Sigmoid colon (tissue), 7 donors: ENCODE data around the gene TMEM43. TPM values are rescaled to one million over a fixed set of nuclear protein-coding genes. Genes with fewer than 3 reads are reported as not detected.

Experiments
- DNase-seq: peaks from one replicate; pipeline ENCODE4 v3.0.0-alpha.2; 2019
- H3K27ac ChIP-seq, 4 donors: fragments of 200-600 bp; sonication (generic); one replicate each; pipeline ENCODE4 v1.5.1; 2016 to 2019; ENCODE audit warnings: mild to moderate bottlenecking in 1 of 4
- H3K27me3 ChIP-seq, 3 donors: fragments of 200-600 bp; sonication (generic); one replicate each; pipeline ENCODE4 v1.5.1; 2019; ENCODE audit warnings: mild to moderate bottlenecking in 1 of 3
- H3K36me3 ChIP-seq, 4 donors: fragments of 200-600 bp; sonication (generic); one replicate each; pipeline ENCODE4 v1.5.1; 2016 to 2019
- H3K4me1 ChIP-seq, 4 donors: fragments of 200-600 bp; sonication (generic); one replicate each; pipeline ENCODE4 v1.5.1; 2017 to 2019
- H3K4me3 ChIP-seq, 4 donors: fragments of 200-600 bp; sonication (generic); one replicate each; pipeline ENCODE4 v1.5.1; 2017 to 2019; ENCODE audit warnings: mild to moderate bottlenecking in 2 of 4, moderate library complexity in 1 of 4
- H3K9me3 ChIP-seq, 4 donors: fragments of 200-600 bp in 3 of 4; sonication (generic) in 3 of 4; one replicate each; pipeline versions ENCODE4 v1.5.1 to v1.6.1; 2013 to 2019
- EP300 ChIP-seq, 4 donors: sonication (generic); formaldehyde crosslinking; IDR thresholded peaks; one replicate each; pipeline ENCODE4 v1.6.1; 2017; ENCODE audit warnings: antibody characterized with exemption in 4 of 4
- POLR2A ChIP-seq, 2 donors: fragments of 450-650 bp; IDR thresholded peaks; one replicate each; pipeline ENCODE4 v1.6.1; 2016; ENCODE audit warnings: antibody characterized with exemption in 2 of 2, mild to moderate bottlenecking in 2 of 2, moderate library complexity in 2 of 2
- POLR2AphosphoS5 ChIP-seq, 4 donors: sonication (generic); formaldehyde crosslinking; IDR thresholded peaks; one replicate each; pipeline ENCODE4 v1.6.1; 2017; ENCODE audit warnings: antibody characterized with exemption in 4 of 4
- WGBS, 2 donors: extraction: QIAGEN DNeasy Blood & Tissue Kit; methylation state at CpG; one replicate each; pipeline ENCODE4 v1.1.7; 2013; 5-methylcytosine and 5-hydroxymethylcytosine counted together
- intact Hi-C: fragments of 100-400 bp; cut with DNase I; formaldehyde crosslinking; loops from one replicate; pipeline ENCODE4 v1.15.1; 2023
- polyA plus RNA-seq, 3 donors: library from polyadenylated mRNA; stranded (reverse); fragments of 200-250 nt; gene quantifications; one replicate each; pipeline ENCODE4 v1.2.3, GENCODE V29; 2013
- total RNA-seq, 4 donors: library from RNA; depleted of rRNA; stranded (reverse); fragments of >200 nt; gene quantifications; one replicate each; pipeline ENCODE4 v1.1.0, GENCODE V29; 2016
- TF ChIP-seq, protein P1 (sequence below), 4 experiments: fragments of 450-650 bp in 3 of 4; fragments of 200-600 bp in 1 of 4; IDR thresholded peaks; one replicate each; pipeline ENCODE4 v1.5.1; 2016 to 2019; ENCODE audit warnings: antibody characterized with exemption in 4 of 4, mild to moderate bottlenecking in 3 of 4, moderate library complexity in 2 of 4
- donor health status: healthy with polysubstance abuse.
- donor health status: Bipolar disorder and iron deficiency.
- donor health status: healthy.

Gene TMEM43
- total and polyA plus RNA-seq, 7 donors: 6.0 to 88.3 (median 68.0) TPM

DNA sequence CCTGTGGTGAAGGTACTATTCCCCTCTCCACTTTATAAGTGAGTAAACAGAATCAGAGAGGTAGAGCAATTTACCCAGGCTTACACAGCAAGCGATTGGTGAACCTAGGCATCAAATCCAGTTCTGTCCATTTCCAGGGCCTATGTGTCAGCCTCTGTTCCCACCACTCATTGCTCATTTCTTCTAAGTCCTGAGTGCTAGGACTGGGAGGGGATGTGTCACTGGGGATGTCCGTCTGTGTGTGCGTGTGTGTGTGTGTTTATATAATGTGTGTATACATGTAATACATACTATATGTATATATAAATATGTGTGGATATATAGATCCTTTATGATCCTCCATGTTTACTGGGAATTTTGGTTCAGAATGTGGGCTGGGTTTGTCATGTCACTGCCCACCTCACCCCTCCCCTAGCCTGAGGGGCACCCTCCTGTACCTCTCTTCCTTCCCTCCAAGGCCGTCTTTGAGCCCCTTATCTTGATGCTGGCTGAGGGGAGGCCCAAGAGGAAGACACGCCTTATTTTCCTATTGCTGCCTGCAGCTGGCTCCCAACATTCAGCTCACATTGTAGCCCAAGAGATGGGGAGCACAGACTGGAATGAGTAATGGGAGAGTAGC lies 2.1 kb downstream of the TMEM43 start:
- Histone ChIP-seq H3K36me3 (peaks cover 16 to 38% (median 28%) of the 10 kb centered on the region in 4 donors), H3K4me3 (peak overlapping the region in 2 of 4 donors; percentile 94 to 96), H3K4me1 (peaks cover 0 to 49% (median 38%) of the 10 kb centered on the region in 4 donors), H3K27ac (peak overlapping the region; percentile 86 to 97 (median 94)), H3K27me3 (no peaks in the 10 kb centered on the region), H3K9me3 (no peaks in the 10 kb centered on the region)
- intact Hi-C loops: loop anchor here (5.0 to 10.0 kb wide), 2 partner anchors 818 to 1130 kb away; partner anchors contain the start of gene NR2C2
- 76 to 81% methylated on average over 5 of the region's 5 CpGs for WGBS, 2 donors
- DNase-seq: no peak
- TF ChIP-seq POLR2A (IDR thresholded peaks at IDR 0.05): no peak
- no peak for TF ChIP-seq POLR2AphosphoS5 (IDR thresholded peaks at IDR 0.05)
- TF ChIP-seq EP300 (IDR thresholded peaks at IDR 0.05): no peak
- TF ChIP-seq, protein P1, sequence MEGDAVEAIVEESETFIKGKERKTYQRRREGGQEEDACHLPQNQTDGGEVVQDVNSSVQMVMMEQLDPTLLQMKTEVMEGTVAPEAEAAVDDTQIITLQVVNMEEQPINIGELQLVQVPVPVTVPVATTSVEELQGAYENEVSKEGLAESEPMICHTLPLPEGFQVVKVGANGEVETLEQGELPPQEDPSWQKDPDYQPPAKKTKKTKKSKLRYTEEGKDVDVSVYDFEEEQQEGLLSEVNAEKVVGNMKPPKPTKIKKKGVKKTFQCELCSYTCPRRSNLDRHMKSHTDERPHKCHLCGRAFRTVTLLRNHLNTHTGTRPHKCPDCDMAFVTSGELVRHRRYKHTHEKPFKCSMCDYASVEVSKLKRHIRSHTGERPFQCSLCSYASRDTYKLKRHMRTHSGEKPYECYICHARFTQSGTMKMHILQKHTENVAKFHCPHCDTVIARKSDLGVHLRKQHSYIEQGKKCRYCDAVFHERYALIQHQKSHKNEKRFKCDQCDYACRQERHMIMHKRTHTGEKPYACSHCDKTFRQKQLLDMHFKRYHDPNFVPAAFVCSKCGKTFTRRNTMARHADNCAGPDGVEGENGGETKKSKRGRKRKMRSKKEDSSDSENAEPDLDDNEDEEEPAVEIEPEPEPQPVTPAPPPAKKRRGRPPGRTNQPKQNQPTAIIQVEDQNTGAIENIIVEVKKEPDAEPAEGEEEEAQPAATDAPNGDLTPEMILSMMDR (IDR thresholded peaks at IDR 0.05): no peak

DNA sequence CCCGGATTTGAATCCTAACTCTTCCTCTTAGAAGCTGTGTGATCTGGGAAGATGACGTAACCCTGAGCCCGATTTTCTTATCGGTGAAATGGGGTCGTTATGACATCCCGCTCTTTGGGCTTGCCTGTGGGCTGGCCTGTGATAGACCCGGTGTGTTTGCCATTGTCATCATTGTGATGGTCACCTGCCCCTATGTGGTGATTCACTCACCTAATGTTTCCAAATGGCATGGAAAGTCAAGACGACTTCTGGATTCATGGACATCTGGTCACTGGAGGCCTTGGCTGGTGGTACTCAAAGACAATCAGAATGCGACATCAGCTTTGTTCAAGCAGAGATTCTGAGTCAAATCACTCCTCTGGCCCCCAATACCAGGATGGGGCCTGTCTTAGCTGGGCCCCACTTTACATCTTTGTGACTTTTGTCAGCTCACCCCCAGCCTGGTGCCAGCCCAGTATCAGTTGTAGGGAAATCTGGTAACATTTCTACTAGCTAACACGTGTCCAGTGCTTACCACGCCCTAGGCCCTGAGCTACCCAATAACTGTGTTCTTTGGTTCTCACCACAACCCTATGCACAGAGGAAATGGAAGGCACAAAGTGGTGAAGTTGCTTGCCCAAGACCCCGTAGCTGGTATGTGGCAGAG lies 2.8 kb downstream of the TMEM43 start:
- no peaks in the 10 kb centered on the region for H3K9me3 ChIP-seq
- H3K27me3 ChIP-seq: no peaks in the 10 kb centered on the region
- TF ChIP-seq POLR2A (IDR thresholded peaks at IDR 0.05): no peak
- no peak for TF ChIP-seq EP300 (IDR thresholded peaks at IDR 0.05)
- TF ChIP-seq POLR2AphosphoS5 (IDR thresholded peaks at IDR 0.05): no peak
- TF ChIP-seq, protein P1 (IDR thresholded peaks at IDR 0.05): no peak
- intact Hi-C loops: loop anchor here (5.0 to 10.0 kb wide), 2 partner anchors 817 to 1130 kb away; partner anchors contain the start of gene NR2C2
- no peak overlapping the region for H3K4me3 ChIP-seq
- 92 to 94% methylated on average over 12 of the region's 12 CpGs for WGBS, 2 donors
- H3K36me3 ChIP-seq: peaks cover 22 to 45% (median 35%) of the 10 kb centered on the region in 4 donors
- peaks cover 0 to 46% (median 36%) of the 10 kb centered on the region in 4 donors for H3K4me1 ChIP-seq
- H3K27ac ChIP-seq: peak overlapping the region; percentile 86 to 97 (median 94)
- DNase-seq: no peak

DNA sequence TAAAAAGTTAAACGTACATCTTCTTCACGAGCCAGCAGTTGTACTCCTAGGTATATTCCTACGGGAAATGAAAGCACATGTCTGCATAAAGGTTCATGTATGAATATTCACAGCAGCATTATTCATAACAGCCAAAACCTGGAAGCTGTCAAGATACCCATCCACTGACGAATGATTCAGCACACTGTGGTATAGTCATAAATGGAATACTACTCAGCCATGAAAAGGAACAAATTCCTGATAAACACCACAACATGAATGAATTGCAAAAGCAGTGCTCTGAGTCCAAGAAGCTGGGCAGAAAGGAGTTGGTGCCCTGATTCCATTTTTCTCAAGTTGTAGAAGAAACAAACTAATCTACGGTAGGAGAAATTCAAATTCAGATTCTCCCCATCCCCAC lies 3.9 kb downstream of the TMEM43 start:
- Histone ChIP-seq H3K9me3 (no peaks in the 10 kb centered on the region), H3K27ac (peak overlapping the region in 2 of 4 donors; percentile 13 to 97), H3K27me3 (no peaks in the 10 kb centered on the region), H3K4me1 (peaks cover 0 to 35% (median 25%) of the 10 kb centered on the region in 4 donors), H3K4me3 (no peak overlapping the region), H3K36me3 (peaks cover 33 to 56% (median 46%) of the 10 kb centered on the region in 4 donors)
- DNase-seq: no peak
- intact Hi-C loops: loop anchor here (5.0 to 10.0 kb wide), 2 partner anchors 816 to 1131 kb away; partner anchors contain the start of gene NR2C2
- TF ChIP-seq POLR2AphosphoS5 (IDR thresholded peaks at IDR 0.05): no peak
- WGBS, 2 donors: 97% methylated on average over 5 of the region's 5 CpGs

DNA sequence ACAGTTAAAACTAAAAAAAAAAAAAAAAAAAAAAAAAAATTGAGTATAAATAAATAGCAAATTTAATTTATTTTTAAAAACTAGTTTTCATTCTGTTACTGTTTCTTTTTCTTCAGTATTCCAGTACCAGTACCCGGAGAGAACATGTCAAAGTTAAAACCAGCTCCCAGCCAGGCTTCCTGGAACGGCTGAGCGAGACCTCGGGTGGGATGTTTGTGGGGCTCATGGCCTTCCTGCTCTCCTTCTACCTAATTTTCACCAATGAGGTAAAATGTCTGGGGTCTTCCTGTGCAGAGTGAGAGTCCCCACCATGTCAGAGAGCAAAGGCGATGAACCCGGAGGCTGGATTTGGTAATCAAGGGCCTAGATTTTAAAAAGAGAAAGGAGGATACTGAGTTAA lies 4.4 kb downstream of the TMEM43 start:
- Histone ChIP-seq H3K27me3 (no peaks in the 10 kb centered on the region), H3K4me3 (no peak overlapping the region), H3K27ac (peak overlapping the region in 2 of 4 donors; percentile 2 to 51), H3K36me3 (peaks cover 39 to 61% (median 51%) of the 10 kb centered on the region in 4 donors), H3K4me1 (peaks cover 0 to 30% (median 23%) of the 10 kb centered on the region in 4 donors), H3K9me3 (no peaks in the 10 kb centered on the region)
- TF ChIP-seq POLR2A (IDR thresholded peaks at IDR 0.05) (no peak), EP300 (IDR thresholded peaks at IDR 0.05) (no peak), POLR2AphosphoS5 (IDR thresholded peaks at IDR 0.05) (no peak)
- WGBS, 2 donors: 95 to 98% methylated on average over 6 of the region's 6 CpGs
- no peak for DNase-seq
- intact Hi-C loops: loop anchor here (5.0 to 10.0 kb wide), 2 partner anchors 816 to 1132 kb away; partner anchors contain the start of gene NR2C2

DNA sequence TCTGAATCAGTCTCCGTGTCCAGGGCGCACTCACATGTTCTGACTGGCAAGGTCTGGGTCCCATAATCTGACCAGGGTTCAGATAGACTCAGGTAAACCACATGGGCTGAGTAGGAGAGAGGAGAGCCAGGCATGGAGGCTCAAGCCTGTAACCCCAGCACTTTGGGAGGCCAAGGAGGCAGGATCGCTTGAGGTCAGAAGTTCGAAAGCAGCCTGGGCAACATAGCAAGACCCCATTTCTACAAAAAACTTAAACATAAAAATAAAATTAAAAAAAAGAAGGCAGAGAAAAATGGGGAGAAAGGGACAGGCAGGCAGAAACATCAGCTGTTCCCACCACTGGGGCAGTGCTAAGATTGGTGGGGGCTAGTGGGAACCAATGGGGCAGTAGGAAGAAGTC lies 5.4 kb downstream of the TMEM43 start:
- H3K4me3 ChIP-seq: no peak overlapping the region
- no peaks in the 10 kb centered on the region for H3K27me3 ChIP-seq
- H3K4me1 ChIP-seq: peaks cover 0 to 30% (median 23%) of the 10 kb centered on the region in 4 donors
- WGBS, 2 donors: 97% methylated on average over 4 of the region's 4 CpGs
- DNase-seq: no peak
- TF ChIP-seq, protein P1 (IDR thresholded peaks at IDR 0.05): no peak
- H3K27ac ChIP-seq: peak overlapping the region in 1 of 4 donors; percentile 2
- intact Hi-C loops: no loop called here
- no peaks in the 10 kb centered on the region for H3K9me3 ChIP-seq
- H3K36me3 ChIP-seq: peaks cover 45 to 71% (median 61%) of the 10 kb centered on the region in 4 donors
